ENCODE measurements around the gene C2orf76. TPM values are rescaled to one million over a fixed set of nuclear protein-coding genes. Genes with fewer than 3 reads are reported as not detected.
"Not testable (repeated sequence)": the region's sequence is repeated elsewhere in the genome, so short reads cannot be mapped to it uniquely, and the experiment has no call there.

The C2orf76 gene
- total RNA-seq, 1 donor from 2014 or later = 12.2 TPM

- Mint-ChIP-seq H3K4me3 (no peak overlapping the region), H3K36me3 (no peaks in the 10 kb centered on the region), H3K27ac (no peak overlapping the region), H3K27me3 (ENCODE audit: low read depth) (no peaks in the 10 kb centered on the region), H3K9me3 (peaks cover 6% of the 10 kb centered on the region), H3K4me1 (no peaks in the 10 kb centered on the region)
- DNase-seq (ENCODE audit: low spot score in 2 of 2, unreplicated experiment in 2 of 2) = no peak
- TF ChIP-seq CTCF (IDR thresholded peaks at IDR 0.05; ENCODE audit: unreplicated experiment) = no peak
Measured at GRCh38 chr2:119280680-119281079, 86.0 kb downstream of the C2orf76 start.

GRCh38 chr2:119279666-119280065, 87.0 kb downstream of the C2orf76 start:
- Mint-ChIP-seq H3K36me3 (no peaks in the 10 kb centered on the region), H3K27ac (no peak overlapping the region), H3K4me3 (no peak overlapping the region), H3K27me3 (ENCODE audit: low read depth) (no peaks in the 10 kb centered on the region), H3K9me3 (peaks cover 9% of the 10 kb centered on the region), H3K4me1 (no peaks in the 10 kb centered on the region)
- TF ChIP-seq CTCF (IDR thresholded peaks at IDR 0.05; ENCODE audit: unreplicated experiment) = no peak
- DNase-seq (ENCODE audit: low spot score in 2 of 2, unreplicated experiment in 2 of 2) = no peak

- Mint-ChIP-seq H3K4me3 (no peak overlapping the region), H3K9me3 (peaks cover 9% of the 10 kb centered on the region), H3K27ac (no peak overlapping the region), H3K27me3 (ENCODE audit: low read depth) (no peaks in the 10 kb centered on the region), H3K4me1 (no peaks in the 10 kb centered on the region), H3K36me3 (no peaks in the 10 kb centered on the region)
- TF ChIP-seq CTCF (IDR thresholded peaks at IDR 0.05; ENCODE audit: unreplicated experiment) = no peak
- DNase-seq (ENCODE audit: low spot score in 2 of 2, unreplicated experiment in 2 of 2) = no peak
Measured at GRCh38 chr2:119278946-119279345, 87.7 kb downstream of the C2orf76 start.

GRCh38 chr2:119278385-119278784, 88.2 kb downstream of the C2orf76 start:
- not testable (repeated sequence) for H3K27me3 Mint-ChIP-seq (ENCODE audit: low read depth); H3K4me1 Mint-ChIP-seq; DNase-seq (ENCODE audit: low spot score in 2 of 2, unreplicated experiment in 2 of 2); H3K27ac Mint-ChIP-seq; H3K4me3 Mint-ChIP-seq; H3K36me3 Mint-ChIP-seq; H3K9me3 Mint-ChIP-seq

- no peak for DNase-seq (ENCODE audit: low spot score in 2 of 2, unreplicated experiment in 2 of 2)
- H3K36me3 Mint-ChIP-seq = peaks cover 2% of the 10 kb centered on the region
- H3K4me3 Mint-ChIP-seq = no peak overlapping the region
- no peaks in the 10 kb centered on the region for H3K4me1 Mint-ChIP-seq
- no peak for TF ChIP-seq CTCF (IDR thresholded peaks at IDR 0.05; ENCODE audit: unreplicated experiment)
- no peaks in the 10 kb centered on the region for H3K27me3 Mint-ChIP-seq (ENCODE audit: low read depth)
- no peak overlapping the region for H3K27ac Mint-ChIP-seq
- peaks cover 15% of the 10 kb centered on the region for H3K9me3 Mint-ChIP-seq
Measured at GRCh38 chr2:119276864-119277263, 89.8 kb downstream of the C2orf76 start.

GRCh38 chr2:119267604-119268003, 99.0 kb downstream of the C2orf76 start:
- DNase-seq (ENCODE audit: low spot score in 2 of 2, unreplicated experiment in 2 of 2) = no peak
- no peaks in the 10 kb centered on the region for H3K4me1 Mint-ChIP-seq
- H3K27ac Mint-ChIP-seq = no peak overlapping the region
- TF ChIP-seq CTCF (IDR thresholded peaks at IDR 0.05; ENCODE audit: unreplicated experiment) = no peak
- H3K27me3 Mint-ChIP-seq (ENCODE audit: low read depth) = peaks cover 9% of the 10 kb centered on the region
- no peak overlapping the region for H3K4me3 Mint-ChIP-seq
- H3K9me3 Mint-ChIP-seq = peaks cover 11% of the 10 kb centered on the region
- H3K36me3 Mint-ChIP-seq = peaks cover 3% of the 10 kb centered on the region
